Subcutaneous adipose tissue (tissue), 4 donors: ENCODE results near the gene SLC17A9. TPM values are rescaled to one million over a fixed set of nuclear protein-coding genes. Genes with fewer than 3 reads are reported as not detected.

Experiments
- CTCF ChIP-seq: fragments of 450-650 bp; IDR thresholded peaks from one replicate; pipeline ENCODE4 v1.5.1; 2016; ENCODE audit warnings: low read depth, mild to moderate bottlenecking, control low read depth, antibody characterized with exemption, moderate library complexity
- total RNA-seq, 4 donors: library from RNA; depleted of rRNA; stranded (reverse); fragments of >200 nt; gene quantifications; one replicate each; pipeline ENCODE4 v1.1.0, GENCODE V29; 2016

Gene SLC17A9
- total RNA-seq, 4 donors from 2014 or later = 0.38 to 6.8 (median 2.1) TPM

- TF ChIP-seq CTCF = no peak
Measured at GRCh38 chr20:62914970-62915457, 37.5 kb upstream of the SLC17A9 start.

GRCh38 chr20:62916703-62917476, 35.6 kb upstream of the SLC17A9 start:
- TF ChIP-seq CTCF = no peak

GRCh38 chr20:62917720-62918119, 34.8 kb upstream of the SLC17A9 start:
- no peak for TF ChIP-seq CTCF

GRCh38 chr20:62918147-62918546, 34.4 kb upstream of the SLC17A9 start:
- no peak for TF ChIP-seq CTCF

GRCh38 chr20:62918831-62919230, 33.7 kb upstream of the SLC17A9 start:
- TF ChIP-seq CTCF = no peak

- no peak for TF ChIP-seq CTCF
Measured at GRCh38 chr20:62920039-62920645, 32.4 kb upstream of the SLC17A9 start.

GRCh38 chr20:62921119-62921687, 31.3 kb upstream of the SLC17A9 start:
- no peak for TF ChIP-seq CTCF
